ENCODE measurements around the gene CERS6. TPM values are rescaled to one million over a fixed set of nuclear protein-coding genes. Genes with fewer than 3 reads are reported as not detected.

CERS6 gene
- total RNA-seq, 1 experiment from 2014 or later: 45.9 TPM

GRCh38 chr2:168731002-168731401 is 274.9 kb downstream of the CERS6 start:
- Mint-ChIP-seq H3K4me1 (ENCODE audit: low read depth, unreplicated experiment) (no peaks in the 10 kb centered on the region), H3K27ac (ENCODE audit: unreplicated experiment) (no peak overlapping the region), H3K36me3 (ENCODE audit: insufficient read depth, unreplicated experiment) (no peaks in the 10 kb centered on the region), H3K4me3 (ENCODE audit: low read depth, unreplicated experiment) (no peak overlapping the region), H3K9me3 (ENCODE audit: low read depth, unreplicated experiment) (no peaks in the 10 kb centered on the region), H3K27me3 (ENCODE audit: unreplicated experiment) (no peaks in the 10 kb centered on the region)
- intact Hi-C loops (cut with micrococcal nuclease; ENCODE audit: unreplicated experiment): no loop called here
- no peak for DNase-seq
- BruUV-seq (replicated peaks): no TSS peak
- CTCF ChIA-PET: no interaction called here
- TF ChIP-seq CTCF (IDR thresholded peaks at IDR 0.05; ENCODE audit: unreplicated experiment): no peak

- H3K27ac Mint-ChIP-seq (ENCODE audit: unreplicated experiment): no peak overlapping the region
- no TSS peak for BruUV-seq (replicated peaks)
- no peak for TF ChIP-seq CTCF (IDR thresholded peaks at IDR 0.05; ENCODE audit: unreplicated experiment)
- H3K4me3 Mint-ChIP-seq (ENCODE audit: low read depth, unreplicated experiment): no peak overlapping the region
- H3K9me3 Mint-ChIP-seq (ENCODE audit: low read depth, unreplicated experiment): no peaks in the 10 kb centered on the region
- intact Hi-C loops (cut with micrococcal nuclease; ENCODE audit: unreplicated experiment): no loop called here
- no peaks in the 10 kb centered on the region for H3K27me3 Mint-ChIP-seq (ENCODE audit: unreplicated experiment)
- DNase-seq: no peak
- CTCF ChIA-PET: no interaction called here
- no peaks in the 10 kb centered on the region for H3K36me3 Mint-ChIP-seq (ENCODE audit: insufficient read depth, unreplicated experiment)
- no peaks in the 10 kb centered on the region for H3K4me1 Mint-ChIP-seq (ENCODE audit: low read depth, unreplicated experiment)
These were observed 275.5 kb downstream of the CERS6 start for GRCh38 chr2:168731616-168732015.

- H3K4me1 Mint-ChIP-seq (ENCODE audit: low read depth, unreplicated experiment): no peaks in the 10 kb centered on the region
- CTCF ChIA-PET: no interaction called here
- H3K9me3 Mint-ChIP-seq (ENCODE audit: low read depth, unreplicated experiment): no peaks in the 10 kb centered on the region
- DNase-seq: no peak
- no peak for TF ChIP-seq CTCF (IDR thresholded peaks at IDR 0.05; ENCODE audit: unreplicated experiment)
- no peaks in the 10 kb centered on the region for H3K27me3 Mint-ChIP-seq (ENCODE audit: unreplicated experiment)
- no peak overlapping the region for H3K27ac Mint-ChIP-seq (ENCODE audit: unreplicated experiment)
- intact Hi-C loops (cut with micrococcal nuclease; ENCODE audit: unreplicated experiment): no loop called here
- H3K4me3 Mint-ChIP-seq (ENCODE audit: low read depth, unreplicated experiment): no peak overlapping the region
- no TSS peak for BruUV-seq (replicated peaks)
- no peaks in the 10 kb centered on the region for H3K36me3 Mint-ChIP-seq (ENCODE audit: insufficient read depth, unreplicated experiment)
These were observed 276.0 kb downstream of the CERS6 start for GRCh38 chr2:168732100-168732499.

GRCh38 chr2:168732506-168732905 is 276.4 kb downstream of the CERS6 start:
- no peaks in the 10 kb centered on the region for H3K4me1 Mint-ChIP-seq (ENCODE audit: low read depth, unreplicated experiment)

More at GRCh38 chr2:168732506-168732905, 276.4 kb downstream of the CERS6 start:
- CTCF ChIA-PET: no interaction called here
- Mint-ChIP-seq H3K9me3 (ENCODE audit: low read depth, unreplicated experiment) (no peaks in the 10 kb centered on the region), H3K27me3 (ENCODE audit: unreplicated experiment) (no peaks in the 10 kb centered on the region), H3K36me3 (ENCODE audit: insufficient read depth, unreplicated experiment) (no peaks in the 10 kb centered on the region), H3K27ac (ENCODE audit: unreplicated experiment) (no peak overlapping the region), H3K4me3 (ENCODE audit: low read depth, unreplicated experiment) (no peak overlapping the region)
- intact Hi-C loops (cut with micrococcal nuclease; ENCODE audit: unreplicated experiment): no loop called here
- BruUV-seq (replicated peaks): no TSS peak
- TF ChIP-seq CTCF (IDR thresholded peaks at IDR 0.05; ENCODE audit: unreplicated experiment): no peak
- no peak for DNase-seq
